SK-N-SH treated with all-trans-retinoic acid at 6 μM for 48 hours (cell line): ENCODE measurements around the gene PLXNA4.

Source experiments
- ATAC-seq: fragments of 200-7000 bp; cut with Tn5 transposase; 3 replicates; pipeline ENCODE4 v1.9.1; 2020; ENCODE audit warnings: mild to moderate bottlenecking, moderate library complexity
- ARNTL ChIP-seq: fragments of 450-650 bp; formaldehyde crosslinking; IDR thresholded peaks from 2 replicates; pipeline ENCODE4 v1.5.0; 2020; ENCODE audit warnings: low read depth, mild to moderate bottlenecking, moderate library complexity, borderline replicate concordance
- BACH2 ChIP-seq: fragments of 250-450 bp; sonication (Bioruptor Pico); IDR thresholded peaks from 2 replicates; pipeline ENCODE4 v1.9.0; 2021; ENCODE audit warnings: mild to moderate bottlenecking, borderline replicate concordance
- CSDC2 ChIP-seq: fragments of 250-450 bp; sonication (Bioruptor Pico); IDR thresholded peaks from 2 replicates; pipeline ENCODE4 v1.5.0; 2020; ENCODE audit warnings: mild to moderate bottlenecking, moderate library complexity
- CSRNP3 ChIP-seq: fragments of 250-450 bp; sonication (Bioruptor Pico); IDR thresholded peaks from 2 replicates; pipeline ENCODE4 v1.5.1; 2021; ENCODE audit warnings: mild to moderate bottlenecking, moderate library complexity
- ESRRG ChIP-seq: fragments of 250-450 bp; sonication (Bioruptor Pico); IDR thresholded peaks from 2 replicates; pipeline ENCODE4 v1.6.1; 2021; ENCODE audit warnings: mild to moderate bottlenecking
- GLIS3 ChIP-seq: fragments of 250-450 bp; sonication (Bioruptor Pico); IDR thresholded peaks from 2 replicates; pipeline ENCODE4 v1.5.0; 2020; ENCODE audit warnings: mild to moderate bottlenecking, moderate library complexity
- ISL1 ChIP-seq: fragments of 250-450 bp; sonication (Bioruptor Pico); IDR thresholded peaks from 2 replicates; pipeline ENCODE4 v2.1.2; 2022; ENCODE audit warnings: mild to moderate bottlenecking, moderate library complexity
- OSR1 ChIP-seq: fragments of 250-450 bp; sonication (Bioruptor Pico); IDR thresholded peaks from 2 replicates; pipeline ENCODE4 v1.8.0; 2022; ENCODE audit warnings: moderate library complexity, mild to moderate bottlenecking, inconsistent platforms
- PPARA ChIP-seq: fragments of 250-450 bp; sonication (Bioruptor Pico); IDR thresholded peaks from 2 replicates; pipeline ENCODE4 v1.5.0; 2020; ENCODE audit warnings: mild to moderate bottlenecking, borderline replicate concordance
- RARB ChIP-seq: fragments of 250-450 bp; sonication (Bioruptor Pico); IDR thresholded peaks from 2 replicates; pipeline ENCODE4 v1.8.0; 2021; ENCODE audit warnings: mild to moderate bottlenecking, moderate library complexity
- SNAI2 ChIP-seq: fragments of 250-450 bp; sonication (Bioruptor Pico); IDR thresholded peaks from 2 replicates; pipeline ENCODE4 v1.5.0; 2020; ENCODE audit warnings: mild to moderate bottlenecking, moderate library complexity
- TCF4 ChIP-seq: fragments of 250-450 bp; sonication (Bioruptor Pico); IDR thresholded peaks from 2 replicates; pipeline ENCODE4 v1.8.0; 2021; ENCODE audit warnings: mild to moderate bottlenecking, moderate library complexity, borderline replicate concordance
- TOX ChIP-seq: fragments of 250-450 bp; sonication (Bioruptor Pico); IDR thresholded peaks from 2 replicates; pipeline ENCODE4 v1.8.0; 2021; ENCODE audit warnings: mild to moderate bottlenecking, moderate library complexity, borderline replicate concordance
- ZC3H10 ChIP-seq: fragments of 250-450 bp; sonication (Bioruptor Pico); IDR thresholded peaks from 2 replicates; pipeline ENCODE4 v1.5.1; 2021; ENCODE audit warnings: mild to moderate bottlenecking, moderate library complexity
- ZFP3 ChIP-seq: fragments of 250-450 bp; sonication (Bioruptor Pico); IDR thresholded peaks from 2 replicates; pipeline ENCODE4 v1.5.0; 2020; ENCODE audit warnings: mild to moderate bottlenecking, moderate library complexity
- ZFP30 ChIP-seq: fragments of 450-650 bp; formaldehyde crosslinking; IDR thresholded peaks from 2 replicates; pipeline ENCODE4 v1.5.0; 2022; ENCODE audit warnings: mild to moderate bottlenecking, moderate library complexity
- ZNF565 ChIP-seq: fragments of 450-650 bp; formaldehyde crosslinking; conservative IDR thresholded peaks from 2 replicates; pipeline ENCODE4 v1.5.0; 2020; ENCODE audit warnings: low read depth, mild to moderate bottlenecking, moderate library complexity
- ZNF70 ChIP-seq: fragments of 450-650 bp; formaldehyde crosslinking; IDR thresholded peaks from 2 replicates; pipeline ENCODE4 v1.5.0; 2020; ENCODE audit warnings: mild to moderate bottlenecking, moderate library complexity
- ZNF8 ChIP-seq: fragments of 450-650 bp; formaldehyde crosslinking; IDR thresholded peaks from 2 replicates; pipeline ENCODE4 v1.5.0; 2020; ENCODE audit warnings: mild to moderate bottlenecking, moderate library complexity
- TF ChIP-seq, protein P1 (sequence below): fragments of 250-450 bp; sonication (Bioruptor Pico); IDR thresholded peaks from 2 replicates; pipeline ENCODE4 v1.5.0; 2020; ENCODE audit warnings: mild to moderate bottlenecking, moderate library complexity
- TF ChIP-seq, protein P2 (sequence below): fragments of 250-450 bp; sonication (Bioruptor Pico); IDR thresholded peaks from 2 replicates; pipeline ENCODE4 v1.5.1; 2020; ENCODE audit warnings: low read depth, mild to moderate bottlenecking, moderate library complexity
- TF ChIP-seq, protein P3 (sequence below): fragments of 250-450 bp; sonication (Bioruptor Pico); IDR thresholded peaks from 2 replicates; pipeline ENCODE4 v1.8.0; 2020; ENCODE audit warnings: mild to moderate bottlenecking, moderate library complexity, borderline replicate concordance
- TF ChIP-seq, protein P4 (sequence below): fragments of 250-450 bp; sonication (Bioruptor Pico); IDR thresholded peaks from 2 replicates; pipeline ENCODE4 v1.8.0; 2021; ENCODE audit warnings: low read depth, mild to moderate bottlenecking, moderate library complexity, borderline replicate concordance

Gene PLXNA4

DNA sequence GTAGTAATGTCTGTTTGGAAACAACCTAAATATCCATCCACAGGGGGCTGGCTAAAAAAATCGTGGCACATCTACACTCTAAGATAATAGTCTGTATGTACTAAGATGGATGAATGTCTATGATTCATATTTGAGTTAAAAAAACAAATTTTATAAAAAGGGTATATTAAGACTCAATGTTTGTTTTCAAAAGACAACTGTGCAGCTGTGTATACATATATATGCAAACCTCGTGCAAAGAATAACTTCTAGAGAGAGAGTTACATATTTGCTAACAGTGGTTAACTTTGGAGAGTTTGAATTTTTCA lies 323.5 kb downstream of the PLXNA4 start:
- no peak for ATAC-seq
- TF ChIP-seq RARB (CRISPR knock-in tag) (no peak), ARNTL (CRISPR knock-in tag) (no peak), ZNF8 (CRISPR knock-in tag) (no peak), ESRRG (no peak), OSR1 (CRISPR knock-in tag) (no peak), ZC3H10 (CRISPR knock-in tag) (no peak), ZFP3 (no peak), CSDC2 (no peak), BACH2 (CRISPR knock-in tag) (no peak), TCF4 (CRISPR knock-in tag) (no peak), ZFP30 (CRISPR knock-in tag) (no peak), GLIS3 (CRISPR knock-in tag) (no peak), CSRNP3 (no peak), ZNF70 (CRISPR knock-in tag) (no peak), TOX (CRISPR knock-in tag) (no peak), ISL1 (no peak)
- TF ChIP-seq, protein P1, sequence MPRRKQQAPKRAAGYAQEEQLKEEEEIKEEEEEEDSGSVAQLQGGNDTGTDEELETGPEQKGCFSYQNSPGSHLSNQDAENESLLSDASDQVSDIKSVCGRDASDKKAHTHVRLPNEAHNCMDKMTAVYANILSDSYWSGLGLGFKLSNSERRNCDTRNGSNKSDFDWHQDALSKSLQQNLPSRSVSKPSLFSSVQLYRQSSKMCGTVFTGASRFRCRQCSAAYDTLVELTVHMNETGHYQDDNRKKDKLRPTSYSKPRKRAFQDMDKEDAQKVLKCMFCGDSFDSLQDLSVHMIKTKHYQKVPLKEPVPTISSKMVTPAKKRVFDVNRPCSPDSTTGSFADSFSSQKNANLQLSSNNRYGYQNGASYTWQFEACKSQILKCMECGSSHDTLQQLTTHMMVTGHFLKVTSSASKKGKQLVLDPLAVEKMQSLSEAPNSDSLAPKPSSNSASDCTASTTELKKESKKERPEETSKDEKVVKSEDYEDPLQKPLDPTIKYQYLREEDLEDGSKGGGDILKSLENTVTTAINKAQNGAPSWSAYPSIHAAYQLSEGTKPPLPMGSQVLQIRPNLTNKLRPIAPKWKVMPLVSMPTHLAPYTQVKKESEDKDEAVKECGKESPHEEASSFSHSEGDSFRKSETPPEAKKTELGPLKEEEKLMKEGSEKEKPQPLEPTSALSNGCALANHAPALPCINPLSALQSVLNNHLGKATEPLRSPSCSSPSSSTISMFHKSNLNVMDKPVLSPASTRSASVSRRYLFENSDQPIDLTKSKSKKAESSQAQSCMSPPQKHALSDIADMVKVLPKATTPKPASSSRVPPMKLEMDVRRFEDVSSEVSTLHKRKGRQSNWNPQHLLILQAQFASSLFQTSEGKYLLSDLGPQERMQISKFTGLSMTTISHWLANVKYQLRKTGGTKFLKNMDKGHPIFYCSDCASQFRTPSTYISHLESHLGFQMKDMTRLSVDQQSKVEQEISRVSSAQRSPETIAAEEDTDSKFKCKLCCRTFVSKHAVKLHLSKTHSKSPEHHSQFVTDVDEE (CRISPR knock-in tag), result no peak
- TF ChIP-seq, protein P2, sequence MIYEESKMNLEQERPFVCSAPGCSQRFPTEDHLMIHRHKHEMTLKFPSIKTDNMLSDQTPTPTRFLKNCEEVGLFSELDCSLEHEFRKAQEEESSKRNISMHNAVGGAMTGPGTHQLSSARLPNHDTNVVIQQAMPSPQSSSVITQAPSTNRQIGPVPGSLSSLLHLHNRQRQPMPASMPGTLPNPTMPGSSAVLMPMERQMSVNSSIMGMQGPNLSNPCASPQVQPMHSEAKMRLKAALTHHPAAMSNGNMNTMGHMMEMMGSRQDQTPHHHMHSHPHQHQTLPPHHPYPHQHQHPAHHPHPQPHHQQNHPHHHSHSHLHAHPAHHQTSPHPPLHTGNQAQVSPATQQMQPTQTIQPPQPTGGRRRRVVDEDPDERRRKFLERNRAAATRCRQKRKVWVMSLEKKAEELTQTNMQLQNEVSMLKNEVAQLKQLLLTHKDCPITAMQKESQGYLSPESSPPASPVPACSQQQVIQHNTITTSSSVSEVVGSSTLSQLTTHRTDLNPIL (CRISPR knock-in tag), result no peak
- TF ChIP-seq, protein P3, sequence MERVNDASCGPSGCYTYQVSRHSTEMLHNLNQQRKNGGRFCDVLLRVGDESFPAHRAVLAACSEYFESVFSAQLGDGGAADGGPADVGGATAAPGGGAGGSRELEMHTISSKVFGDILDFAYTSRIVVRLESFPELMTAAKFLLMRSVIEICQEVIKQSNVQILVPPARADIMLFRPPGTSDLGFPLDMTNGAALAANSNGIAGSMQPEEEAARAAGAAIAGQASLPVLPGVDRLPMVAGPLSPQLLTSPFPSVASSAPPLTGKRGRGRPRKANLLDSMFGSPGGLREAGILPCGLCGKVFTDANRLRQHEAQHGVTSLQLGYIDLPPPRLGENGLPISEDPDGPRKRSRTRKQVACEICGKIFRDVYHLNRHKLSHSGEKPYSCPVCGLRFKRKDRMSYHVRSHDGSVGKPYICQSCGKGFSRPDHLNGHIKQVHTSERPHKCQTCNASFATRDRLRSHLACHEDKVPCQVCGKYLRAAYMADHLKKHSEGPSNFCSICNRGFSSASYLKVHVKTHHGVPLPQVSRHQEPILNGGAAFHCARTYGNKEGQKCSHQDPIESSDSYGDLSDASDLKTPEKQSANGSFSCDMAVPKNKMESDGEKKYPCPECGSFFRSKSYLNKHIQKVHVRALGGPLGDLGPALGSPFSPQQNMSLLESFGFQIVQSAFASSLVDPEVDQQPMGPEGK (CRISPR knock-in tag), result no peak
- TF ChIP-seq, protein P4, sequence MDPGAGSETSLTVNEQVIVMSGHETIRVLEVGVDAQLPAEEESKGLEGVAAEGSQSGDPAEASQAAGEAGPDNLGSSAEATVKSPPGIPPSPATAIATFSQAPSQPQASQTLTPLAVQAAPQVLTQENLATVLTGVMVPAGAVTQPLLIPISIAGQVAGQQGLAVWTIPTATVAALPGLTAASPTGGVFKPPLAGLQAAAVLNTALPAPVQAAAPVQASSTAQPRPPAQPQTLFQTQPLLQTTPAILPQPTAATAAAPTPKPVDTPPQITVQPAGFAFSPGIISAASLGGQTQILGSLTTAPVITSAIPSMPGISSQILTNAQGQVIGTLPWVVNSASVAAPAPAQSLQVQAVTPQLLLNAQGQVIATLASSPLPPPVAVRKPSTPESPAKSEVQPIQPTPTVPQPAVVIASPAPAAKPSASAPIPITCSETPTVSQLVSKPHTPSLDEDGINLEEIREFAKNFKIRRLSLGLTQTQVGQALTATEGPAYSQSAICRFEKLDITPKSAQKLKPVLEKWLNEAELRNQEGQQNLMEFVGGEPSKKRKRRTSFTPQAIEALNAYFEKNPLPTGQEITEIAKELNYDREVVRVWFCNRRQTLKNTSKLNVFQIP (CRISPR knock-in tag), result no peak

DNA sequence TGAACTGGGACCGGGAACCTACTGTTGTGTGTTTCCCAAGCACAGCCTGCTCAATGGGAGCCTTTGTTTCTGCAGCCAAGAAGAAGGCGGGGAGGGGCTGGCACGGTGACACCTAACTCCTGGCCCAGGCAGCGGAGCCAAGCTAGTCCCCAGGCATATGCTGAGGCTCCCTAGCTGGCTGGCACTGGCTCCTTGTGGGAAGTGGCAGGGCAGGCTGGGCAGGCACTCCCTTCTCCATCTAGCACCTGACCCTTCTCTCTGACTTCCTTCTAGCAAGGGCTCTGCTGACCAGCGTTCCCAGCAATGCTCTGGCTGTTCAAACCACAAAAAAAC lies 325.0 kb downstream of the PLXNA4 start:
- ATAC-seq, result no peak; the same call in 2 of the 3 replicates
- no peak for TF ChIP-seq ARNTL (CRISPR knock-in tag)
- TF ChIP-seq PPARA (CRISPR knock-in tag), result no peak
- TF ChIP-seq, protein P4 (CRISPR knock-in tag), result no peak
- no peak for TF ChIP-seq ZNF565 (CRISPR knock-in tag)
- no peak for TF ChIP-seq RARB (CRISPR knock-in tag)
- TF ChIP-seq, protein P1 (CRISPR knock-in tag), result no peak
- TF ChIP-seq ZNF70 (CRISPR knock-in tag), result no peak
- TF ChIP-seq SNAI2, result no peak
- TF ChIP-seq OSR1 (CRISPR knock-in tag), result no peak
- no peak for TF ChIP-seq GLIS3 (CRISPR knock-in tag)
- TF ChIP-seq BACH2 (CRISPR knock-in tag), result no peak
- TF ChIP-seq TCF4 (CRISPR knock-in tag), result no peak
- TF ChIP-seq, protein P3 (CRISPR knock-in tag), result no peak
- TF ChIP-seq ESRRG, result no peak
- TF ChIP-seq ZFP30 (CRISPR knock-in tag), result no peak
- TF ChIP-seq TOX (CRISPR knock-in tag), result no peak
- no peak for TF ChIP-seq ZNF8 (CRISPR knock-in tag)
